ENCODE data around the gene IKBKE.

IKBKE gene

DNA sequence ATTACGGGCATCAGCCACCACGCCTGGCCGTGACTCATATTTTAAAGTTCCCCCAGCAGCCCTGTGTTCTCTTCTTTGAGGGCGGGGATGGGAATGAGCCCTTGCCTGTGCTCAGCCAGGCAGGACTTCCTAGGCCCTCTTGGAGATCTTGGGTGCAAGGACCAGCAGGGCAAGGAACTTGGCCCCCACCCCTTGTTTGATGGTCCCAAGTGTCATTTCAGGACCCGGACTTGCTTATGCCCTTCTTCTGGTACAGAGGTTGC lies 46.4 kb downstream of the IKBKE start:
- no peak overlapping the region for H3K4me3 ChIP-seq (ENCODE audit: low read depth, low read length)
- no peak for DNase-seq (ENCODE audit: low read depth)

DNA sequence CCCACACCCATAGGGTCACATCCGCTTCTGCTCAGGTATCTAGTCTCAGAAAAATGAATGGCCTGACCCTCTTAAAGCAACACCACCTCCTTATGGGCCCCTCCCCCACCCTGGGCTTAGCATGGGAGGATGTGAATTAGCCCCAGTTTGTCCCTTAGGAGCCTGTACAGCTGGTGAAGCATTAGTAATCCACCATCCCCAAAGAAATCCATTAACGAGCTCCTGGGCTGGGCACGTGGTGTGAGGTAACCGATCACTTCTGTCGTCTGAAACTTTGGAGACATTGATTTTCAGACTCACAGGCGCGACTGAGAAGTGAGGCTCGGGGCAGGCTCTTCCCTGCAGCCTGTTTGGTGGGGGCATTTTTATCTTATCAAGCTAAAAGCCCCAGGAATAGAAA lies 47.5 kb downstream of the IKBKE start:
- TF ChIP-seq, protein P1, sequence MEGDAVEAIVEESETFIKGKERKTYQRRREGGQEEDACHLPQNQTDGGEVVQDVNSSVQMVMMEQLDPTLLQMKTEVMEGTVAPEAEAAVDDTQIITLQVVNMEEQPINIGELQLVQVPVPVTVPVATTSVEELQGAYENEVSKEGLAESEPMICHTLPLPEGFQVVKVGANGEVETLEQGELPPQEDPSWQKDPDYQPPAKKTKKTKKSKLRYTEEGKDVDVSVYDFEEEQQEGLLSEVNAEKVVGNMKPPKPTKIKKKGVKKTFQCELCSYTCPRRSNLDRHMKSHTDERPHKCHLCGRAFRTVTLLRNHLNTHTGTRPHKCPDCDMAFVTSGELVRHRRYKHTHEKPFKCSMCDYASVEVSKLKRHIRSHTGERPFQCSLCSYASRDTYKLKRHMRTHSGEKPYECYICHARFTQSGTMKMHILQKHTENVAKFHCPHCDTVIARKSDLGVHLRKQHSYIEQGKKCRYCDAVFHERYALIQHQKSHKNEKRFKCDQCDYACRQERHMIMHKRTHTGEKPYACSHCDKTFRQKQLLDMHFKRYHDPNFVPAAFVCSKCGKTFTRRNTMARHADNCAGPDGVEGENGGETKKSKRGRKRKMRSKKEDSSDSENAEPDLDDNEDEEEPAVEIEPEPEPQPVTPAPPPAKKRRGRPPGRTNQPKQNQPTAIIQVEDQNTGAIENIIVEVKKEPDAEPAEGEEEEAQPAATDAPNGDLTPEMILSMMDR (IDR thresholded peaks at IDR 0.05; ENCODE audit: low read depth, low read length, missing control alignments) = no peak
- in situ Hi-C loops (cut with HindIII; ENCODE audit: low sequenced_read_pairs) = no loop called here
- no peak for DNase-seq (ENCODE audit: low read depth)
- H3K4me3 ChIP-seq (ENCODE audit: low read depth, low read length) = no peak overlapping the region

More for the DNA sequence above, 46.4 kb downstream of the IKBKE start:
- in situ Hi-C loops (cut with HindIII; ENCODE audit: low sequenced_read_pairs) = no loop called here
- TF ChIP-seq, protein P1 (IDR thresholded peaks at IDR 0.05; ENCODE audit: low read depth, low read length, missing control alignments) = no peak

DNA sequence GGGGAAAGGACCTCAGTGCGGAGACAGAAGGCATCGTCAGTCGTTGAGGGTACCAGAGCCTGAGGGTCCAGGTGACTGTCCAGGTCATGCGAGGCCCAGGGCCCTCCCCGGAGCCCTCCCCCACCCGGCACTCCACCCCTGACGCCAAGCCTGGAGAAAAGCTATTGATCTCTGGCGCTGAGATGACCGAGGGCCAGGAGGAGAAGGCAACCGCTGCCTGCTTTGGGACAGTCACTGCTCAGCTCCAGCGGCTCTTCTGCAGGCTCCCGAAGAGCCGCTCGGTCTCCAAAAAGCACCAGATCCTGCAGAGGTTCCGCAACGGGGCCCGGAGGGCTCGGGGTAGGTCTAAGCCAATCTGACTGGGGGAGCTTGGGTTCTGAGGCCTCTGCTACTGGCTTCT lies 47.9 kb downstream of the IKBKE start:
- TF ChIP-seq, protein P1 (IDR thresholded peaks at IDR 0.05; ENCODE audit: low read depth, low read length, missing control alignments) = no peak
- in situ Hi-C loops (cut with HindIII; ENCODE audit: low sequenced_read_pairs) = no loop called here
- no peak for DNase-seq (ENCODE audit: low read depth)
- H3K4me3 ChIP-seq (ENCODE audit: low read depth, low read length) = no peak overlapping the region

DNA sequence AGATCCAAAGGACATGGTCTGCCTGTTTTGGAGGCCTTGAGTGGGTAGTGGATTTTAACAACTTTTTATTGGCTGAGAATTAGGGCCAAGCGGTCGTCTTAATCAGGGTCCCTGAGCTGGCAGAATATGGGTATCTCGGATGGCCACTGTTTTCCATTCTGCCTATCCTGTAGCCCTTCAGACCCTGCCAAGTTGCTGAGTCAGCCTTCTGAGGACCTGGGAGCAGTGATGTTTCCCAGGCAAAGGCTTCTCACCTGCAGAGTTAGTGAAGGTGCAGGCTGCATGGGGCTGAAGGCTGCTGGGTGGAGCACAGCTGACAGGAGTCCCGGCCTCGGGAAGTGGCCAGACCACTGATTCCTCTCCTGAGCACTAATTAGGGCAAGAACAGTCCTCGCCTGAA lies 48.5 kb downstream of the IKBKE start:
- in situ Hi-C loops (cut with HindIII; ENCODE audit: low sequenced_read_pairs) = no loop called here
- TF ChIP-seq, protein P1 (IDR thresholded peaks at IDR 0.05; ENCODE audit: low read depth, low read length, missing control alignments) = no peak
- no peak for DNase-seq (ENCODE audit: low read depth)

DNA sequence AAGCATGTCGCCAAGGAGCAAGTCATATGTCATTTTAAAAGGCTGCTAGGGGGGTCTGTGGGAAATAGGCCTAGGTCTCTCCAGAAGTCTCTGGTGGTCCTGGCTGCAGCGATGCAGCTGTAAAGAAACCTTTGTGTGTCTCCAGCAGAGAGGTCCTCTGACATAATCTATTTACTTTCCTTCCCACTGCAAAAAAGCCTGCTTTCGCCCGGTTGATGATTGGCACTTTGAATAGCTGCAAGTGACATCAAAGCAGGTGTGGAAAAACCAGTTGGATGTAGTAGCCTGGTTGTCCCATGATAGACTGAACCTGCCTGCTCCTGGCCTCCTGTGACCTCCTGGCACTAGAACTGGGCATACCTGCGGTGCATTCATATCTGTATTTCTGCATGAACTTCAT lies 50.9 kb downstream of the IKBKE start:
- TF ChIP-seq, protein P1 (IDR thresholded peaks at IDR 0.05; ENCODE audit: low read depth, low read length, missing control alignments) = no peak
- no peak overlapping the region for H3K4me3 ChIP-seq (ENCODE audit: low read depth, low read length)
- DNase-seq (ENCODE audit: low read depth) = no peak
- in situ Hi-C loops (cut with HindIII; ENCODE audit: low sequenced_read_pairs) = no loop called here

More for the DNA sequence above, 48.5 kb downstream of the IKBKE start:
- H3K4me3 ChIP-seq (ENCODE audit: low read depth, low read length) = no peak overlapping the region

DNA sequence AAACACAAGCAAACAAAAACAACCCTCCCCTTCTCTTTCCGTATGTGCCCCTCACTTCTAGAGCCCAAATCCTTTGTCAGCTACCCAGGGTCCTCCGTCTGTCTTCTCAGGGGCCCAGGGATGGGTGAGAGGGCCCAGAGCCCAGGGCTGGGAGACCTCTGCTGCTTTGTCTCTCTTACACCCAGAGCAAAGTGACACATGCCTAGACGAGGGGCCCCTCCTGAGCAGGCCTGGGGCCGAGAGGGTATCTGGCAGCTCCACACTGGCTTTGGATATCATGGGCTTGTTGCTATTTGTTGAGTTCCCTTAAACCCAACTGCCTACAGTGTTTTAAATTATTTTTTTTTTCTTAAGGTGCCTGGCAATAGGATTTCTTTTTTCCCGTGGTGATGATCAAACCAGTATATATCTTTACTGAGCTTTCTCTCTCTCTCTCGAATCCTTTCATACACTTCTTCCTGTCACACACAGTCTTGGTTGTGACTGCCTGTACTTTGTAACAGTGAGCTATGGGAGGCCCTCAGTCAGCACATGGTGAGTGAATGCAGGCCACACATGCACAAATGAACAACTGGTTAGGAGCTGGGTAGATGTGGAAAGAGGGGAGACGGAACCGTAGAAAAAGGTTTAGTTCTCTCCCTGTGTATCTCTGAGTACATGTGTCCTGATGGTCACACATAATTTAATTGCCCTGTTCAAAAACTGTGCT lies 51.6 kb downstream of the IKBKE start:
- no peak overlapping the region for H3K4me3 ChIP-seq (ENCODE audit: low read depth, low read length)
- TF ChIP-seq, protein P1 (IDR thresholded peaks at IDR 0.05; ENCODE audit: low read depth, low read length, missing control alignments) = no peak
- DNase-seq (ENCODE audit: low read depth) = no peak
- in situ Hi-C loops (cut with HindIII; ENCODE audit: low sequenced_read_pairs) = no loop called here
